Left renal cortex interstitium (tissue), 4 donors: ENCODE results near the gene SYCE1L. TPM values are rescaled to one million over a fixed set of nuclear protein-coding genes. Genes with fewer than 3 reads are reported as not detected.

Source experiments
- DNase-seq, 4 donors: peaks; one replicate each; pipeline ENCODE4 v3.0.0-alpha.2; 2013; ENCODE audit warnings: low read depth in 4 of 4, low spot score in 2 of 4, missing footprints in 1 of 4
- polyA plus RNA-seq, 4 donors: library from polyadenylated mRNA; unstranded; fragments of 120-200 nt; gene quantifications; one replicate each; pipeline ENCODE4 v1.2.1, GENCODE V29; 2013; ENCODE audit not compliant: insufficient read length in 4 of 4

SYCE1L gene
- polyA plus RNA-seq, 4 donors: 1.8 to 13.8 (median 8.2) TPM

DNA sequence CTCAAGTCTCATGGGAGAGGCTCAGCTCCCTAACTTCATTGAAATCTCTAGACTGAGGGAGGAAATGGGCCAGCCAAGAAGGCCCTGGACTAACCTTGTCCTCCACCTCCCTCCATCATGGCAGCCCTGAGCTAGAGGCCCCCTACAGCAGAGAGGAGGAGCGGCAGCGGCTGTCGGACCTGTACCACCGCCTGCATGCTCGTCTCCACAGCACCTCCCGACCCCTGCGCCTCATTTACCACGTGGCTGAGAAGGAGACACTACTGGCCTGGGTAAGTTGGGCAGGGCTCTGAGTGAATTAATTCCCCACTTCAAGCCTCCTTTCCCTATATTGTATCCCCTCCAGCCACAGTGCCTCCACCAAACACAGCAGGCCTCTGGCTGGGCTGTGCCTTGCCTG, 3.8 kb upstream of the SYCE1L start:
- no peak for DNase-seq

DNA sequence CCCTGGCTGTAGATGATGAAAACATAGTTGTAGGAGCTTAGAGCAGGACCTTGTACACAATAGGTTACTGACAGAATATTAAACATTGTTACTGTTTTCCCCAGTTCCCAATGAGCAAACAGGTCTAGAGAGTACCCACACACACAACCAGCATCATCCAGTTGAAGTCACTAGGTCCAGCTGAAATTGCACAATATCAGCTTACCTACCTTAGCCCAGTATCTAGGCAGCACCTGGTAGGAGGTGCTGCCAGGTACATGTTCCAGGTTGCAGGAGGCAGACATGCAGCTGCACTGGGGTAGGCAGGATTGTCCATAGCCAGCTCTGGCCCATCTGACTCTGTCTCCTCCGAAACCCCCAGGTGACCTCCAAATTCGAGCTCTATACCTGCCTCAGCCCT, 1.5 kb upstream of the SYCE1L start:
- no peak for DNase-seq

DNA sequence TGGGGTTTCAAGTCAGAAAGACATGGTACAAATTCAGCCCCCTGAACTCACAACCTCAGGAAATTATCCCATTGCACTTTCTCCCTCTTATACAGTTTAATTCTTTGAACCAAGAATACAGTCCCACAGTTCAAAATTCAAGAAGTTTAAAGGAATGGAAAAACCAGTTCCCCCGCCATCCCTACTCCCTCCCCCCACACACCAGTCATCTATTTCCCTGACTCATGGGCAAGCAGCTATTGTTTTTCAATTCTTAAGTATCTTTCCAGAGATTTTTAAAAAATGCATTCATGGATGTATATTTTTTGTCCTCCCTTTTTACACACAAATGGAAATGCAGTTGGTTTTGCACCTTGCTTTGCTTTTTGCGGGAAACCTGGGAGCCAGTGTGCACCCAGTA, 7.3 kb downstream of the SYCE1L start:
- DNase-seq: no peak

DNA sequence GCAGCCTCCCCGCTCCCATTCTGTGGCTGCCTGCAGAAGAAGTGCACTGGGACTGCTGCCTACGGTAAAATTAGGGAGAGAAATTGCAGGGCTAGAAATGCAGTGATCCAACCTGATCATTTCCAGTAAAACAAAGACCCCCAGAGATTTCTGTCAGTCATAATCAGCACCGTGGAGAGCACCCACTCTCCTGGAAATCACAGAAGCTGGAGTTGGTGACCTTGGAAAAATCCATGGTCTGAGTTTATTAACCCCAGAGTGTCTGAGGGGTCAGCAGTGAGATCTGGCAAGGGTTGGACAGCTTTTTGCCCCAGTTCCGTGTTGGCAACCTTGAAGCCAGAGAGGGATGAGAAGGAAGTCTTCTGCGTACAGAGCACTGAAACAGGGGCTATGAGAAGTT, 7.8 kb downstream of the SYCE1L start:
- DNase-seq: no peak

DNA sequence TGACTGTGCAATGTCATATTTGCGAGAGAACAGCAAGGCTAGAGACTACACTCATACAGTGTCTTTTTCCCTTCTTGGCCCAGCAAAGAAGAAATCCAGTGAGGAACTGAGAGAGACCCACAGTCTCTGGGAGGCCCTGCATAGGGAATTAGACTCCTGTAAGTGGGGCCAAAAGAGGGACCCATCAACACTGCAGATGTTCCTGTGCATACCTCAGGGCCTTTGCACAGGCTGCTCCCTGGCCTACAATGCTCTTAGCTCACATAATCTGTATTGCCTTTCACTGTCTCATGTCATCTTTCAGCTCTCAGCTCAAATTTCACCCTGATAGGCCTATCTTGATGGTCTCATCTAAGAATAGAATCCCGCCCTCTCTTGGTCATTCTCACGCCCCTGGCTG, 9.2 kb downstream of the SYCE1L start:
- DNase-seq: no peak

DNA sequence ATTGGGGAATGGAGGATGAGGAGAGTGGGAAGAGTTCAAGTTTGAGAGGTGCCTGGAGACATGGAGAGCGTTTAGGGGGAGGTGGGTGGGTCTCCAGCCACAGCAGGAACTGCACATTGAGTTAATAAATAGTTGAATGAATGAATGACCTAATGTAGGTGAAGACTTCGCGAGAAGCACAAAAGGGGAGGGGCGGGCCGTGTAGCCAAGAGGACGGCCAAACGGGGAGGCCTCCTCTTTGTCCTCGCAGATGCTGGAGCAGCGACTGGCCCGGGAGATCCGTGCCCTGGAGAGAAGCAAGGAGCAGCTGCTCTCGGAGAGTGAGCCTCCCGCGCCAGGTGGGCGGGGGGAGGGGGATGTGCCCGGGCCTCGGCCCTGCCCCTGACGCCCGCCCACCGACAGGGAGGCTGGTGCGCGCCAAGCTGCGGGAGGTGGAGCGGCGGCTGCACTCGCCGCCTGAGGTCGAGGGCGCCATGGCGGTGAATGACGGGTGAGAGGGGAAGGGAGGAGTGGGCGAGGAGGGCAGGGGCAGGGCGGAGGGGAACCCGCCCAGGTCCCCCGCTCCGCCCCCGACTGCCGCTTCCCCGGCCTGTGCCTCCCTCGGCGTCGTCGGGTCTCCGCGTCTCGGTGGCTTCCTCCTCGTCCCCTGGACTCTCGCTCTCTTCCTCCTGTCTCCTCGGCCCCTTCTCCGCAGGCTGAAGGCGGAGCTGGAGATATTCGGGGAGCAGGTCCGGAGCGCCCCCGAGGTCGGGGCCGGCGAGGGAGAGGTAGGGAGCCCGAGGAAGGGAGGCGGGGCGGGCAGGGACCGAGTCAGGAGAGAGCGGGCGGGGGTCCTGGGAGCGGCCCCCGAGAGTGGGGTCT, 12.9 kb downstream of the SYCE1L start:
- peak in 2 of 4 donors; percentile 25 to 53 for DNase-seq

DNA sequence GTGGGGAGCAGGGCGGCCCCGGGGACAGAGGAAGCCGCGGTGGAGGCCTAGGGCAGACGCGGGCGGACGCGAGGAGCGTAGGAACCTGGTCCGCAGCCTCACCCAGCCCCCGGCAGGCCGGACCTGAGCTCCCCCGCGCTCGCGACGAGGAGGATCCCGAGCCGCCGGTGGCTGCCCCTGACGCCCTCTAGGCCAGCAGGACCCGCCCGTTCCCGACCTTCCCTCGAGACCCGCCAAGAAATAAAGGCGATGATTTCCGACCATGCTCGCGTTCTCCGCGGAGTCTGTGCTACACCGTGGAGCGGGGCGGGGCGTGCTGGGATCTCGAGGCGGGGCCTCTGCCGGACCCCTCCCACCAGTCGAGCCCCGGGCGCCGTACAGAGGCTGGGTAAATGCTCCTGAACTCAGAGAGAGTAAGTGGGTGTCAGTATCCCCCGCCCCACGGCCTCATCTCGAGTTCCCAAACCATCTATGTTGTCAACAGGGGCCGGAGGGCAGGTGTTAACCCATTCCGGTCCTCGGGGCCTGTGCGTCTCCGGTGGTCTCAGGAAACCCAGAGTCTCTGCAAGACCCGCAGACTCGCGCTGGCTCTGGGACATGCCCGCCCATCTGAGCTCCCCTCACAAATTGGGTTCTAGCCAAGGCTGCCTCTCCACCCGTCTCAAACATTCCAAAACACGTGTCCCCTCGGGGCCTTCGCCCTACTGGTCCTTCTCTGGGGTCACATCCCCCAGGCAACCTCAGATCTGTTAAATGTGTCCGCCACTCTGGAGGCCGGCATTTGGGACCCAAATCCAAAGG, 13.7 kb downstream of the SYCE1L start:
- DNase-seq: peak in 1 of 4 donors; percentile 17

DNA sequence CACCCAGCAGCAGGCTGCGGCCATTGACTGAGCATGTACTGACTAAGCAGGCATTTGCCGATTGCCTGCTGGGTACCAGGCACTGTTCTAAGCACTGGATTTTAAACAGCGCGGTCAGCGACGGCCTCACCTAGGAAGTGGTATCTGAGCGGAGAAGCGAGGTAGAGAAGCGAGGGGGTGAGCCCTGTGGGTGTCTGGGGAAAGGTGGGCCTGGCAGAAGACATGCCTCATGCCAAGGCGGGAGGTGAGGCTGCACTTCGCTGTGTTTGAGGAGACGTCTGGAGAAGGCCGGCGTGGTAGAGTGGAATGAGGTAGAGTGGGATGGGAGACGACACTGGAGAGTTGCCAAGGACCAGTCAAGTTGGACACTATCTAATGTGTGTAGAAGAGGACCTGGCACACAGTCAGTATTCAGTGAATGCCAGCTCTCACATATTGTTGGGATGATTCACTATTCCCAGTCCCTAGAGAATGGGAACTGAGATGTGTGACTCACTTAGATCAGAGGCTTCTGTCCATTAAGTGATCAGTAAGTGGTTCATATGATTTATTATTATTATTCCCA, 14.4 kb downstream of the SYCE1L start:
- DNase-seq: no peak

DNA sequence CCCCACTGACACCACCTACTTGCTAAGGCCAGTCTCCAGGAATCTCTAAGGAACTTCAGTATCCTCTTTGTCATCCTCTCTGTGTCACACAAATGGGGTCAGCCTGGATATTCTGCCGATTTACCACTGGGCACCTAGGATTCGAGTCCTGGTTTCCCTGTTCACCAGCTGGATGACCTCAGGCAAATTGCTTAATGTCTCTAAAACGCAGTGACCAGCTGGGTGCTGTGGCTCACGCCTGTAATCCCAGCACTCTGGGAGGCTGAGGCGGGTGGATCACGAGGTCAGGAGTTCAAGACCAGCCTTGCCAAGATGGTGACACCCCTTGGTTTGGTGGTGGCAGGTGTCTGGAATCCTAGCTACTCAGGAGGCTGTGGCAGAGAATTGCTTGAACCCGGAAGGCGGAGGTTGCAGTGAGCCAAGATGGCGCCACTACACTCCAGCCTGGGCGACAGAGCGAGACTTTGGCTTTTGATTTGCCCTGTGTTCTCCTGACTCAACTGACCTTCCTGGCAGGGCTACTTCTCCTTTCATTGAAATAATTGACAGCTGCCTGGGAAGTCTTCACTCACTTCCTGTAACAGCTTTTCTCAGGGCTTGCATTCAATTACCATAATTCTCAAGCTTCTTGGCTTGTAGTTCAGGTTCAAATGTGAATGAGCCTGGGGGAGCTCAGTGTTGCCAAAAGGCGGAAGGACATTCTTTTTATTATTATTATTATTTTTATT, 15.4 kb downstream of the SYCE1L start:
- DNase-seq: no peak

DNA sequence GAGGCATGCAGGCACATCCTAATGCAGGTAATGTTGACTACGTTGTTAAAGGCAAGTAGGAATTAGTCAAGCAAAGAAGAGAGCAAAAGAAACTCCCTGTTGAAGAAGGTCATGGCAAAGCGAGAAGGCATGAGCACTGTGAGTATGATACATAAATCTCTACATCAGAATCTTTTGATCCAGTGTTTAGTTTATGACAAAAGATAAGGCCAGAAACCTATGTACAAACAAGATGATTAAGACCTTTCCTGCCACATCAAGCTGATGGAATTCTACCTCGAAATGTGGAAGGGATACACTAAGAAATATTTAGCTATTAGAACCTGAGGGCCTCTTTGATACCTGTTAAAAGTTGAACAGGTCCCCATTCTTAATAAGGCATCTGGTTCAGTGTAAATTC, 20.2 kb downstream of the SYCE1L start:
- no peak for DNase-seq

DNA sequence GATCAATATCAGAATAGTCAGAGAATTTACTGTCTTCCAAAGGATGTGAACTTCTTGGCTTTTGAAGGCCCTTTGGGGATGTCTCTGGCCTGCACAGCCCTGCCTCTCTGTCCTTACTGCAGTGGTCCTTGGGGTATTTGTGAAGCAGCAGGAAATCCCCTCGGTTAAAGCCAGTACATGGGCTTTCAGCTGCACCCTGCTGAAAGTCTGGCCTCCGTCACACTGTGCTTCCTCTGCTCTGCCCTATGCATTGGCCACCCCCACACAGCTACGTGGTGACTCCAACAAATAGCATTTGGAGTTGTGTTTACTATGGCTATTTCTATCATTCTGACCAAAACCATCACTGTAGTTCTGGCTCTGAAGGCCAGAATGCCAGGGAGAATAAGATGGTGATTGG, 21.2 kb downstream of the SYCE1L start:
- DNase-seq: no peak

DNA sequence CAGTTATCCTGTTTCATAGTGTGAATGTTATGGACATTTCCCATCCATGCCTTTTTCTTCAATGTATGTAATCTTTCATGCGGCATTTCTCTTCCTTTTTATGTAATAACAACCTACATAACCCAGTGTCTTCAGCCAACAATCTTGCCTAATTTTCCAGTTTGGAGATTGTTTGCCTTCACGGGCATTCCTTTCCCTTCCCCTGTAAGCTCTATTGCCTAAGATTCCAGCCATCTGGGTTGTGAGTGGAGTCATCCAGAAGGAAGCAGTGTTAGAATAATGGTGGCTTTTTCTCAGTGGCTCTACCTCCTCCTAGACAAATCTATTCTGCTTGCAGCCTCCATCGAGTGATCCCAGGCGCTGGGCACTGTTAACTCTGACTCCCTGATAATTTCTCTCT, 22.3 kb downstream of the SYCE1L start:
- DNase-seq: no peak

DNA sequence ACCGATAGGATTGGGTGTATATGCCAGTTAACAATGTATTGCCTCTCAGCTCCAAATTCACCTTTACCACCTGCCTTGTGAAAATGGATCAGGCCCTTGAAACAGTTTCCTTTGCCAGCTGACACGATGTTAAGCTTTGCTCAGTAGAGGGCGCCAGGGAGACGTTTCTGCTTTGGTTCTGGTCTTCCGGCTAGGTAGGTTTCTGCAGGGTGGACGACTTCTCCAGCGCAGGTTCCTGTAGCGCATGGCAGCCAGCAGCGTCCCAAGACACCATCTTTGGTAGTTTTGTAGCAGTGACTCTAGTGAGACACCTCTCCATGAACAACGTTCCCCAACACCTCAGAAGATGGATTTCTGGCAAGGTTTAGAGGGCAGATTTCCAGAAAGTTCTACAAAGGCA, 24.0 kb downstream of the SYCE1L start:
- DNase-seq: no peak

DNA sequence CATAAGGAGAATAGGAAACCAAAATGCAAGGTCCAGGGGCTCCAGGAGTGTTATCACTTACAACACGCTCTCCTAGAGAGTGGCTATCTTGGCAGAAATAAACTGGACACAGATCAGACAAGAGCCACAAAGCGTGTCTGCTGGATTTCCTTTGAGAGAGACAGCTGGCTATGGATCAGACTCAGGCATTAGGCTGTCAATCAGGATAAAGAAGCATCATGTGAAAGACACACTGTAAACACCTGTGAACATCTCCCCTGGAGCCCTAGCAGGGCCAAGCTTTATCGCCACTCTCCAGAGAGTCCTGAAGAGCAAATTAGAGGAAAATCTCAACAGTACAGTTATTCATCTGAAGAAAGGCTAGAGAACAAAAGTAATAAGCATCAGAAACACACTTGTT, 26.0 kb downstream of the SYCE1L start:
- DNase-seq: no peak

DNA sequence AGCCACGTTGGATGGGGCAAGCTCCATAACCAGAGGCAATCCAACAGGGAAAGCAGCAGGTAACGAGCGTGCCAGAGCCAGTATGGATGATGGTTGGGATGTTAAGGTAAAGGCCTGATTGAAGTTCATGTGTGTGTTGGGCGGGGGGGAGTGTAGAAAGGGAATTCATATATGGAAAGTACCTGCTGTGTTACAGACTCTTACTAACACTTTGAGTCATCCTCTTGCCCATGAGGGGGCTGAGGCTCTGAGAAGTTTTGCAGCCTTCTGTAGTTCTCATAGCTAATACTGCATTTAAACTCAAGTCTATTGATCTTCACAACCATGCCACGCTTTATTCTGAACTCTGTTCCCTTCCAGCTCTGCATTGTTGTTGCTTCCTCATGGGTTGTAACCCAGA, 28.5 kb downstream of the SYCE1L start:
- no peak for DNase-seq

DNA sequence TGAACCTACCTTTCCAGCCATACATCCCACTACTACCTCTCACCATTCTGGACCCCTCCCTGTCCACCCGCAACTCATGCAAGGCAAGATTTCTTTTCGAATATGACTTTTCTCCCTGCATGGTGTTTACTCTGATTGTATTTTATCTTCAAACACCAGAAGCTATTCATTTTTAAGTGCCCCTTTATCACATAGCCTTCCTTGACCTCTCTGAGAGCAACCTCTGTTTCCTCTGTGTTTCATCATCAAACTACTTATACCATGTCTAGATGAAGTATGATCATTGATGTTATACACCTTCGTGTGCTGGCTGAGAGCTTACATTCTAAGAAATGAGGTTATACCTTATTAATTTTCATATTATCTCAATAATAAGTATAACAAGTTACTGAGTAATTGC, 31.8 kb downstream of the SYCE1L start:
- no peak for DNase-seq

DNA sequence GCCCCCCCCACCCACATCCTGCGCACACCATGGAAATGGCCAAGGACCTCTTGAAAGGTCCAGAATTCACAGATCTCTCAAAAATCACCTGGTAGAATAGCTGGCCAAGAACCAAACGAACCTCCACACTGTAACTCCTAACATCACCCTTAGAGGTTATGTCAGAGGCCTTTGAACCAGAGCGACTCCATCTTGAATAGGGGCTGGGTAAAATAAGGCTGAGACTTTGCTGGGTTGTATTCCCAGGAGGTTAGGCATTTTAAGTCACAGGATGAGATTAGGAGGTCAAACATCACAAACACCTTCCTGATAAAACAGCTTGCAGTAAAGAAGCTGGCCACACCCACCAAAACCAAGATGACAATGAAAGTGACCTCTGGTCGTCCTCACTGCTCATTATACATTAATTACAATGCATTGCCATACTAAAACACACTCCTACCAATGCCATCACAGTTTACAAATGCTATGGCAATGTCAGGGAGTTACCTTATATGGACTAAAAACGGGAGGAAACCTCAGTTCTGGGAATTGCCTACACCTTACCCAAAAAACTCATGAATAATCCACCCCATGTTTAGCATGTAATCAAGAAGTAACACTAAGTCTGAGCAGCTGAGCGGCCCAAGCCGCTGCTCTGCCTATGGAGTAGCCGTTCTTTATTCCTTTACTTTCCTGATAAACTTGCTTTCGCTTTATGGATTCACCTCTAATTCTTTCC, 34.8 kb downstream of the SYCE1L start:
- no peak for DNase-seq

DNA sequence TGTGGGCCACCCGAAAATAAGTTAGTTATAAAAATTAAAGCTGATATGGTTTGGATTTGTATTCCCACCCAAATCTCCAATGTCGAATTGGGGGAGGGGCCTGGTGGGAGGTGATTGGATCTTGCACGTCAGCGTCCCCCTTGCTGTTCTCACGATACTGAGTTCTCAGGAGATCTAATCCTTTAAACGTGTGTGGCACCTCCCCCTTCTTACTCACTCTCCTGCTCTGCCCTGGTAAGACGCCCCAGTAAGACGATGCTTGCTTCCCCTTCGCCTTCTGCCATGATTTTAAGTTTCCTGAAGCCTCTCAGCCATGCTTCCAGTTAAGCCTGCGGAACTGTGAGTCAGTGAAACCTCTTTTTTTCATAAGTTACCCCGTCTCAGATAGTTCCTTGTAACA, 35.4 kb downstream of the SYCE1L start:
- no peak for DNase-seq

DNA sequence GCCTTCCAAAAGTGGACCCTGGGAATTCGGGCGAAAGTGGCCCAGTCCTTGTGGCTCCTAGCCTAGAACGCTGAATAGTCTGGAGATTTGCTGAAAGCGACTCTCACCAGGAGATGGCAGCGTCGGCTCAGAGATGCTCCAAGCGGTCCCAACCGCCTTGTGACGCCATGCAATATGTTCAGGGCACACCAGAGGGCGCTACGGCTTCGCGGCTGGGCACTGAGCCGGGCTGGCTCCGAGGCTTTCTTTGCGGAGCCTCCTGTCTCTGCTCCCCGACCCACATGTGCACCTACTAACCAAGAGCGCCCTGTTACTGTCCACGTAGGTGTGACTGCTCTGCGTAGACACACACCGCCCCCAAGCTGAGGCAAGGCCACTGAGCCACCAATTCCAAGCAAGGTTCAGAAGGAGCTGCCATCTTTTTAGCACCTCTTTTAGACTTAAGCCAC, 36.9 kb downstream of the SYCE1L start:
- DNase-seq: peak; percentile 66 to 77 (median 70)

DNA sequence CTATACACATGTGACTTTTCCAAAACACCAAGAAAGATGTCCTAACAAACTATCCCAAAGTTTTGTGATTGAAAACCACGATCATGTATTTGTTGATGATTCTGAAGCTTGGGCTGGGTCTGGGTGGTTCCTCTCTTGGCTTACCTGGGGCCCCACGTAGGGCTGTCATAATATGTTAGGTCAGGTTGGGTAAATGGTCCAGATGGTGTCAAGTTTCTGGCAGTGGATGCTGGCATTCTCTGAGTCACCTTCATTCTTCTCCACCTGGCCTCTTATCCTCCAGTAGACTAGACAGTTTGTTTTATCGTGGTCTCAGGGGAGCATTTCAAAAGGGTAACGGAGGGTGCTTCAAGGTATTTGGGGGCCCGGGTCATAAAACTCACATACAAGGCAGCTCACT, 39.4 kb downstream of the SYCE1L start:
- no peak for DNase-seq
